ENCODE measurements around the gene DDX49. TPM values are rescaled to one million over a fixed set of nuclear protein-coding genes. Genes with fewer than 3 reads are reported as not detected.
A peak's percentile ranks its signal among the peaks of the same experiment; 100 is the strongest.

Gene DDX49
- total and polyA plus RNA-seq, 2 experiments from 2014 or later, result 45.8 to 57.8 TPM

- DNase-seq (ENCODE audit: low spot score), result peak; percentile 4
- H3K79me2 ChIP-seq, result no peaks in the 10 kb centered on the region
- H3K4me1 ChIP-seq (ENCODE audit: insufficient read depth), result no peaks in the 10 kb centered on the region
- no peaks in the 10 kb centered on the region for H3K36me3 ChIP-seq (replicated peaks; ENCODE audit: insufficient read depth, low read depth)
- H4K20me1 ChIP-seq (ENCODE audit: insufficient read depth, poor library complexity, severe bottlenecking), result no peaks in the 10 kb centered on the region
- TF ChIP-seq EZH2 (IDR thresholded peaks at IDR 0.05; ENCODE audit: borderline replicate concordance) (no peak), EZH2phosphoT487 (IDR thresholded peaks at IDR 0.05; ENCODE audit: low read depth, severe bottlenecking, unreplicated experiment) (no peak), CTCF (IDR thresholded peaks at IDR 0.05; ENCODE audit: poor library complexity) (no peak)
- no peaks in the 10 kb centered on the region for H3K9me3 ChIP-seq (ENCODE audit: low read depth)
- H3K27ac ChIP-seq, result no peak overlapping the region
- no peaks in the 10 kb centered on the region for H3K9me2 ChIP-seq (replicated peaks; ENCODE audit: insufficient read depth)
- H3K4me2 ChIP-seq, result no peak overlapping the region
- no peaks in the 10 kb centered on the region for H3K27me3 ChIP-seq
- H2AFZ ChIP-seq, result no peak overlapping the region
- no peak overlapping the region for H3K4me3 ChIP-seq
- 89% methylated on average over 33 of the region's 34 CpGs for WGBS (ENCODE audit: low lambda C conversion rate, missing lambda C conversion rate)
Measured at GRCh38 chr19:18931316-18932162, 12.0 kb downstream of the DDX49 start.

GRCh38 chr19:18932216-18932841, 12.8 kb downstream of the DDX49 start:
- 32% methylated on average over 4 of the region's 37 CpGs for WGBS (ENCODE audit: low lambda C conversion rate, missing lambda C conversion rate)
- Histone ChIP-seq H3K4me1 (ENCODE audit: insufficient read depth) (no peaks in the 10 kb centered on the region), H3K4me2 (peak overlapping the region; percentile 37), H3K9me2 (replicated peaks; ENCODE audit: insufficient read depth) (no peaks in the 10 kb centered on the region), H3K79me2 (no peaks in the 10 kb centered on the region), H3K9me3 (ENCODE audit: low read depth) (no peaks in the 10 kb centered on the region), H4K20me1 (ENCODE audit: insufficient read depth, poor library complexity, severe bottlenecking) (no peaks in the 10 kb centered on the region), H3K27ac (no peak overlapping the region), H3K36me3 (replicated peaks; ENCODE audit: insufficient read depth, low read depth) (no peaks in the 10 kb centered on the region), H3K27me3 (no peaks in the 10 kb centered on the region), H3K4me3 (no peak overlapping the region), H2AFZ (no peak overlapping the region)
- TF ChIP-seq EZH2phosphoT487 (IDR thresholded peaks at IDR 0.05; ENCODE audit: low read depth, severe bottlenecking, unreplicated experiment), result no peak
- TF ChIP-seq EZH2 (IDR thresholded peaks at IDR 0.05; ENCODE audit: borderline replicate concordance), result no peak
- no peak for TF ChIP-seq CTCF (IDR thresholded peaks at IDR 0.05; ENCODE audit: poor library complexity)
- DNase-seq (ENCODE audit: low spot score), result peak; percentile 76

GRCh38 chr19:18933297-18933696, 13.8 kb downstream of the DDX49 start:
- Histone ChIP-seq H3K79me2 (no peaks in the 10 kb centered on the region), H3K27ac (no peak overlapping the region), H3K4me1 (ENCODE audit: insufficient read depth) (no peaks in the 10 kb centered on the region), H3K27me3 (no peaks in the 10 kb centered on the region), H2AFZ (no peak overlapping the region), H3K9me2 (replicated peaks; ENCODE audit: insufficient read depth) (no peaks in the 10 kb centered on the region), H3K4me2 (no peak overlapping the region), H3K9me3 (ENCODE audit: low read depth) (no peaks in the 10 kb centered on the region), H3K4me3 (no peak overlapping the region), H3K36me3 (replicated peaks; ENCODE audit: insufficient read depth, low read depth) (no peaks in the 10 kb centered on the region), H4K20me1 (ENCODE audit: insufficient read depth, poor library complexity, severe bottlenecking) (no peaks in the 10 kb centered on the region)
- TF ChIP-seq CTCF (IDR thresholded peaks at IDR 0.05; ENCODE audit: poor library complexity) (no peak), EZH2 (IDR thresholded peaks at IDR 0.05; ENCODE audit: borderline replicate concordance) (no peak)
- no peak for DNase-seq (ENCODE audit: low spot score)
- WGBS (ENCODE audit: low lambda C conversion rate, missing lambda C conversion rate), result 92% methylated on average over 13 of the region's 13 CpGs
